IMR-90 (cell line): ENCODE measurements around the gene JMJD7. TPM values are rescaled to one million over a fixed set of nuclear protein-coding genes. Genes with fewer than 3 reads are reported as not detected.

Experiments used
- polyA plus RNA-seq, 3 experiments: library from polyadenylated mRNA; depleted of rRNA; stranded (reverse); fragments of >200 nt; gene quantifications; 2 replicates each; pipeline ENCODE4 v1.2.3, GENCODE V29; 2012; ENCODE audit warnings: low replicate concordance in 1 of 3
- total RNA-seq: library from RNA; depleted of rRNA; stranded (reverse); fragments of >200 nt; gene quantifications from 2 replicates; pipeline ENCODE4 v1.2.3, GENCODE V29; 2012
- TF ChIP-seq, protein P1 (sequence below): fragments of 150-350 bp; IDR thresholded peaks from 2 replicates; pipeline ENCODE4 v1.6.1; 2016; ENCODE audit warnings: low read depth, mild to moderate bottlenecking, low read length, moderate library complexity, borderline replicate concordance

JMJD7 gene
- total and polyA plus RNA-seq, 2 of the 4 experiments (the other 2 are of a cell fraction), result 5.0 to 6.3 TPM

DNA sequence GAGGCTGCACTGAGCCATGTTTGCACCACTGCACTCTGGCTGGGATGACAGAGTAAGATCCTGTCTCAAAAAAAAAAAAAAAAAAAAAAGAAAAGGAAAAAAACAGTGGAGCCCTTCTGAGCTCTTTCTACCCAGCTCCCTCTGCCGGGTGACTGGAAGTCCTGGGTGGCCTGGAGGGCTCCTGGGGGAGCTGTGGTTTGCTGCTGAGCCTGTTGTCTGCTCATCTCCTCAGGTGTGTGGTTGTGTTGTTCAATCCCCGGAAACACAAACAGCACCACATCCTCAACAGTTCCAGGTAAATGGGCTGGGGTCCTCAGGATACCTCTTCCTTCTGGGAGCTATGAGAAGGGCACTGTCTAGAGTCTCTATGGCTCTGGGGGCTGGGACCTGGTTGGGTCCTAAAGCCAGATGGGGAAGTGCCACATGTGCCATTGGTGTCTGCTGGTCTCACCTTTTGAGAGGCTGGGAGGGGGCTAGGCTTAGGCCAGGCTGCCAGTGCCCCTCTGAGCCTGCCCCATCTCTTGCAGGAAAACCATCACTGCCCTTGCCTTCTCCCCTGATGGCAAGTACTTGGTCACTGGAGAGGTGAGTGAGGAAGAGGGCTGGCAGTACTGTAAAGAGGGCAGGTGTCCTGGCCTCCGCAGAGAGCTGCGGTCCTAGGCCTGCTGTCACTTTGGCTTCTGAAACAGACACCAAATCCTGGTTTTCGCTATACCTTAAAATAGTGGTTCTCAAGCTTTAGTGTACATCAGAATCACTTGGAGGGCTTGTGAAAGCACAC, 17.1 kb upstream of the JMJD7 start (continued):
- TF ChIP-seq, protein P1, sequence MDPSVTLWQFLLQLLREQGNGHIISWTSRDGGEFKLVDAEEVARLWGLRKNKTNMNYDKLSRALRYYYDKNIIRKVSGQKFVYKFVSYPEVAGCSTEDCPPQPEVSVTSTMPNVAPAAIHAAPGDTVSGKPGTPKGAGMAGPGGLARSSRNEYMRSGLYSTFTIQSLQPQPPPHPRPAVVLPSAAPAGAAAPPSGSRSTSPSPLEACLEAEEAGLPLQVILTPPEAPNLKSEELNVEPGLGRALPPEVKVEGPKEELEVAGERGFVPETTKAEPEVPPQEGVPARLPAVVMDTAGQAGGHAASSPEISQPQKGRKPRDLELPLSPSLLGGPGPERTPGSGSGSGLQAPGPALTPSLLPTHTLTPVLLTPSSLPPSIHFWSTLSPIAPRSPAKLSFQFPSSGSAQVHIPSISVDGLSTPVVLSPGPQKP, result no peak
